ENCODE results near the gene CEND1.
"Not testable (repeated sequence)": the region's sequence is repeated elsewhere in the genome, so short reads cannot be mapped to it uniquely, and the experiment has no call there.

The CEND1 gene

GRCh38 chr11:742571-743201 lies 47.2 kb downstream of the CEND1 start:
- H3K9ac ChIP-seq (ENCODE audit: low read length), result no peak overlapping the region
- peaks cover 5% of the 10 kb centered on the region for H3K4me1 ChIP-seq (ENCODE audit: low read length)
- TF ChIP-seq CTCF (IDR thresholded peaks at IDR 0.05; ENCODE audit: low read depth, low read length) (no peak), EZH2phosphoT487 (IDR thresholded peaks at IDR 0.05; ENCODE audit: low read depth) (no peak)
- H3K27ac ChIP-seq (ENCODE audit: low read length), result no peak overlapping the region
- H4K20me1 ChIP-seq (ENCODE audit: insufficient read depth, low read length), result no peaks in the 10 kb centered on the region
- no peak overlapping the region for H3K4me3 ChIP-seq (ENCODE audit: low read length)
- no peak overlapping the region for H3K4me2 ChIP-seq (ENCODE audit: low read length)
- no peaks in the 10 kb centered on the region for H3K9me3 ChIP-seq (ENCODE audit: insufficient read depth, low read length)
- no peak overlapping the region for H2AFZ ChIP-seq (ENCODE audit: low read depth, low read length)
- no peaks in the 10 kb centered on the region for H3K36me3 ChIP-seq (replicated peaks; ENCODE audit: low read depth, low read length)
- H3K79me2 ChIP-seq (ENCODE audit: low read length), result peaks cover 9% of the 10 kb centered on the region
- H3K27me3 ChIP-seq (ENCODE audit: low read depth, low read length), result peaks cover 6% of the 10 kb centered on the region

GRCh38 chr11:742156-742546 lies 47.7 kb downstream of the CEND1 start:
- H3K9me3 ChIP-seq (ENCODE audit: insufficient read depth, low read length), result no peaks in the 10 kb centered on the region
- no peak overlapping the region for H2AFZ ChIP-seq (ENCODE audit: low read depth, low read length)
- no peaks in the 10 kb centered on the region for H4K20me1 ChIP-seq (ENCODE audit: insufficient read depth, low read length)
- no peak overlapping the region for H3K27ac ChIP-seq (ENCODE audit: low read length)
- H3K9ac ChIP-seq (ENCODE audit: low read length), result no peak overlapping the region
- H3K27me3 ChIP-seq (ENCODE audit: low read depth, low read length), result peaks cover 12% of the 10 kb centered on the region
- no peak overlapping the region for H3K4me3 ChIP-seq (ENCODE audit: low read length)
- H3K4me1 ChIP-seq (ENCODE audit: low read length), result peaks cover 5% of the 10 kb centered on the region
- peaks cover 4% of the 10 kb centered on the region; the same call in 1 of the 2 replicates for H3K79me2 ChIP-seq (ENCODE audit: low read length)
- no peak overlapping the region for H3K4me2 ChIP-seq (ENCODE audit: low read length)
- no peaks in the 10 kb centered on the region for H3K36me3 ChIP-seq (replicated peaks; ENCODE audit: low read depth, low read length)
- no peak for TF ChIP-seq EZH2phosphoT487 (IDR thresholded peaks at IDR 0.05; ENCODE audit: low read depth)
- no peak for TF ChIP-seq CTCF (IDR thresholded peaks at IDR 0.05; ENCODE audit: low read depth, low read length)

- Histone ChIP-seq H3K4me2 (ENCODE audit: low read length) (peak overlapping the region; percentile 32), H3K27me3 (ENCODE audit: low read depth, low read length) (peaks cover 14% of the 10 kb centered on the region), H3K4me3 (ENCODE audit: low read length) (0 out of 2 replicates have a peak overlapping the region, but pooled peaks have one; percentile 9)
- not testable (repeated sequence) for H3K27ac ChIP-seq (ENCODE audit: low read length); H2AFZ ChIP-seq (ENCODE audit: low read depth, low read length); H4K20me1 ChIP-seq (ENCODE audit: insufficient read depth, low read length); H3K9me3 ChIP-seq (ENCODE audit: insufficient read depth, low read length); H3K79me2 ChIP-seq (ENCODE audit: low read length); H3K9ac ChIP-seq (ENCODE audit: low read length); H3K36me3 ChIP-seq (replicated peaks; ENCODE audit: low read depth, low read length); H3K4me1 ChIP-seq (ENCODE audit: low read length)
These were observed 52.0 kb downstream of the CEND1 start for GRCh38 chr11:737899-738298.

- H3K4me3 ChIP-seq (ENCODE audit: low read length), result peak overlapping the region; percentile 9; the same call in 1 of the 2 replicates
- no peaks in the 10 kb centered on the region for H3K36me3 ChIP-seq (replicated peaks; ENCODE audit: low read depth, low read length)
- H3K9me3 ChIP-seq (ENCODE audit: insufficient read depth, low read length), result no peaks in the 10 kb centered on the region
- H3K27me3 ChIP-seq (ENCODE audit: low read depth, low read length), result peaks cover 14% of the 10 kb centered on the region
- H3K4me1 ChIP-seq (ENCODE audit: low read length), result no peaks in the 10 kb centered on the region
- peak overlapping the region; percentile 32 for H3K4me2 ChIP-seq (ENCODE audit: low read length)
- no peaks in the 10 kb centered on the region for H3K79me2 ChIP-seq (ENCODE audit: low read length)
- H4K20me1 ChIP-seq (ENCODE audit: insufficient read depth, low read length), result no peaks in the 10 kb centered on the region
- H3K9ac ChIP-seq (ENCODE audit: low read length), result no peak overlapping the region
- peak overlapping the region; percentile 4; the same call in 1 of the 2 replicates for H2AFZ ChIP-seq (ENCODE audit: low read depth, low read length)
- TF ChIP-seq CTCF (IDR thresholded peaks at IDR 0.05; ENCODE audit: low read depth, low read length) (no peak), EZH2phosphoT487 (IDR thresholded peaks at IDR 0.05; ENCODE audit: low read depth) (no peak)
- no peak overlapping the region for H3K27ac ChIP-seq (ENCODE audit: low read length)
These were observed 52.5 kb downstream of the CEND1 start for GRCh38 chr11:737366-737765.
